Measurements from ENCODE around the gene MRPS11.
"Not testable (repeated sequence)": the region's sequence is repeated elsewhere in the genome, so short reads cannot be mapped to it uniquely, and the experiment has no call there.

Gene MRPS11

GRCh38 chr15:88431441-88431840 is 36.1 kb upstream of the MRPS11 start (continued):
- TF ChIP-seq TSHZ2 (CRISPR knock-in tag; IDR thresholded peaks at IDR 0.05) = no peak
- no peak for TF ChIP-seq RARB (CRISPR knock-in tag; IDR thresholded peaks at IDR 0.05)
- no peak for TF ChIP-seq ZNF565 (CRISPR knock-in tag; conservative IDR thresholded peaks at IDR 0.05; ENCODE audit: low read depth)
- no peak for TF ChIP-seq GLIS3 (CRISPR knock-in tag; IDR thresholded peaks at IDR 0.05)
- no peak for TF ChIP-seq TCF4 (CRISPR knock-in tag; IDR thresholded peaks at IDR 0.05; ENCODE audit: borderline replicate concordance)
- no peak for TF ChIP-seq ZNF70 (CRISPR knock-in tag; IDR thresholded peaks at IDR 0.05)
- TF ChIP-seq ISL1 (CRISPR knock-in tag; IDR thresholded peaks at IDR 0.05) = no peak
- no peak for TF ChIP-seq CREB5 (CRISPR knock-in tag; IDR thresholded peaks at IDR 0.05; ENCODE audit: low read depth)

- TF ChIP-seq TSHZ2 (CRISPR knock-in tag; IDR thresholded peaks at IDR 0.05) = no peak
- no peak for TF ChIP-seq RARB (CRISPR knock-in tag; IDR thresholded peaks at IDR 0.05)
- TF ChIP-seq ZNF8 (CRISPR knock-in tag; IDR thresholded peaks at IDR 0.05) = no peak
- no peak for TF ChIP-seq TOX (CRISPR knock-in tag; IDR thresholded peaks at IDR 0.05; ENCODE audit: borderline replicate concordance)
- no peak for TF ChIP-seq CREB5 (CRISPR knock-in tag; IDR thresholded peaks at IDR 0.05; ENCODE audit: low read depth)
- TF ChIP-seq TCF4 (CRISPR knock-in tag; IDR thresholded peaks at IDR 0.05; ENCODE audit: borderline replicate concordance) = no peak
- no peak for TF ChIP-seq GLIS3 (CRISPR knock-in tag; IDR thresholded peaks at IDR 0.05)
- no peak for TF ChIP-seq CSDC2 (CRISPR knock-in tag; IDR thresholded peaks at IDR 0.05)
Measured at GRCh38 chr15:88433046-88433685, 34.3 kb upstream of the MRPS11 start.

GRCh38 chr15:88434106-88434505 is 33.4 kb upstream of the MRPS11 start:
- not testable (repeated sequence) for ATAC-seq

More at GRCh38 chr15:88433046-88433685, 34.3 kb upstream of the MRPS11 start:
- no peak for ATAC-seq

GRCh38 chr15:88438181-88438580 is 29.3 kb upstream of the MRPS11 start:
- no peak for TF ChIP-seq CREB5 (CRISPR knock-in tag; IDR thresholded peaks at IDR 0.05; ENCODE audit: low read depth)
- no peak for TF ChIP-seq ZFP30 (CRISPR knock-in tag; IDR thresholded peaks at IDR 0.05)
- TF ChIP-seq OSR1 (CRISPR knock-in tag; IDR thresholded peaks at IDR 0.05) = no peak
- TF ChIP-seq BACH2 (CRISPR knock-in tag; IDR thresholded peaks at IDR 0.05; ENCODE audit: borderline replicate concordance) = no peak
- TF ChIP-seq ZFP3 (CRISPR knock-in tag; IDR thresholded peaks at IDR 0.05) = no peak
- no peak for TF ChIP-seq ISL1 (CRISPR knock-in tag; IDR thresholded peaks at IDR 0.05)
- no peak for TF ChIP-seq TCF4 (CRISPR knock-in tag; IDR thresholded peaks at IDR 0.05; ENCODE audit: borderline replicate concordance)
- TF ChIP-seq ZNF70 (CRISPR knock-in tag; IDR thresholded peaks at IDR 0.05) = no peak
- TF ChIP-seq ESRRG (CRISPR knock-in tag; IDR thresholded peaks at IDR 0.05) = no peak
- TF ChIP-seq TSHZ2 (CRISPR knock-in tag; IDR thresholded peaks at IDR 0.05) = no peak
- TF ChIP-seq ZNF565 (CRISPR knock-in tag; conservative IDR thresholded peaks at IDR 0.05; ENCODE audit: low read depth) = no peak
- no peak for TF ChIP-seq CSDC2 (CRISPR knock-in tag; IDR thresholded peaks at IDR 0.05)
- ATAC-seq = no peak
